HEK293T (cell line): ENCODE measurements around the gene CEP83.

ENCODE experiments used
- CTCF ChIA-PET: fragments of 350-600 bp; formaldehyde crosslinking; extraction: SDS; loops from one replicate; lab custom pipeline; 2021; ENCODE audit warnings: antibody characterized with exemption, inconsistent platforms; lab: Yijun Ruan, JAX
- POLR2A ChIA-PET: fragments of 350-600 bp; formaldehyde crosslinking; extraction: SDS; loops from one replicate; lab custom pipeline; 2020; ENCODE audit warnings: antibody characterized with exemption, inconsistent platforms; lab: Yijun Ruan, JAX
- DNase-seq: peaks from one replicate; pipeline ENCODE4 v3.0.0; 2012; ENCODE audit warnings: mixed read lengths; ENCODE audit errors: extremely low spot score
- ARNT ChIP-seq: fragments of 450-650 bp; IDR thresholded peaks from 2 replicates; pipeline ENCODE4 v1.6.1; 2017; ENCODE audit warnings: mild to moderate bottlenecking
- BHLHE40 ChIP-seq: fragments of 450-650 bp; IDR thresholded peaks from 2 replicates; pipeline ENCODE4 v1.6.1; 2016; ENCODE audit warnings: mild to moderate bottlenecking, moderate library complexity, borderline replicate concordance
- CTBP1 ChIP-seq: fragments of 450-650 bp; IDR thresholded peaks from 2 replicates; pipeline ENCODE4 v1.6.1; 2016; ENCODE audit warnings: borderline replicate concordance
- ELF4 ChIP-seq: fragments of 450-650 bp; IDR thresholded peaks from 2 replicates; pipeline ENCODE4 v1.6.1; 2017; ENCODE audit warnings: antibody characterized with exemption
- FOXK2 ChIP-seq: fragments of 450-650 bp; IDR thresholded peaks from 2 replicates; pipeline ENCODE4 v1.6.1; 2016; ENCODE audit warnings: mild to moderate bottlenecking
- FOXM1 ChIP-seq: fragments of 450-650 bp; IDR thresholded peaks from 2 replicates; pipeline ENCODE4 v1.6.1; 2017; ENCODE audit warnings: mild to moderate bottlenecking, borderline replicate concordance
- L3MBTL2 ChIP-seq: fragments of 450-650 bp; conservative IDR thresholded peaks from 2 replicates; pipeline ENCODE4 v1.6.1; 2016; ENCODE audit warnings: mild to moderate bottlenecking
- LEF1 ChIP-seq: fragments of 450-650 bp; IDR thresholded peaks from 2 replicates; pipeline ENCODE4 v1.6.1; 2017; ENCODE audit warnings: mild to moderate bottlenecking, borderline replicate concordance
- SP1 ChIP-seq: fragments of 450-650 bp; IDR thresholded peaks from 2 replicates; pipeline ENCODE4 v1.6.1; 2017
- SUZ12 ChIP-seq: fragments of 450-650 bp; IDR thresholded peaks from 2 replicates; pipeline ENCODE4 v1.6.1; 2016; ENCODE audit warnings: mild to moderate bottlenecking
- ZNF384 ChIP-seq: fragments of 450-650 bp; IDR thresholded peaks from 2 replicates; pipeline ENCODE4 v1.6.1; 2016
- TF ChIP-seq, protein P1 (sequence below): fragments of 450-650 bp; IDR thresholded peaks from 2 replicates; pipeline ENCODE4 v1.6.1; 2016

The CEP83 gene

DNA sequence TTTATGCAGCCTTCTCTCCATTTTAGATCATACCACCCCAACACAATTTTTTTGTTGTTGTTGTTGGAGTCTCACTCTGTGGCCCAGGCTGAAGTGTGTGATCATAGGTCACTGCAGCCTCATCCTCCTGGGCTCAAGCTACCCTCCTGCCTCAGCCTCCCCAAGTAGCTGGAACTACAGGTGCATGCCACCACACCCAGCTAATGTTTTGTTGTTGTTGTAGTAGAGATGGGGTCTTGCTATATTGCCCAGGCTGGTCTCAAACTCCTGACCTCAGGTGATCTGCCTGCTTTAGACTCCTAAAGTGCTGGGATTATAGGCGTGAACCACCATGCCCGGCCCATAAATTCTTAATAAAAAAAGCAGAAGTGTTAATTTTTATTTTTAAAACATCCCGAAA, 199.7 kb downstream of the CEP83 start:
- DNase-seq: no peak
- POLR2A ChIA-PET: no interaction called here
- TF ChIP-seq SP1: no peak
- TF ChIP-seq, protein P1, sequence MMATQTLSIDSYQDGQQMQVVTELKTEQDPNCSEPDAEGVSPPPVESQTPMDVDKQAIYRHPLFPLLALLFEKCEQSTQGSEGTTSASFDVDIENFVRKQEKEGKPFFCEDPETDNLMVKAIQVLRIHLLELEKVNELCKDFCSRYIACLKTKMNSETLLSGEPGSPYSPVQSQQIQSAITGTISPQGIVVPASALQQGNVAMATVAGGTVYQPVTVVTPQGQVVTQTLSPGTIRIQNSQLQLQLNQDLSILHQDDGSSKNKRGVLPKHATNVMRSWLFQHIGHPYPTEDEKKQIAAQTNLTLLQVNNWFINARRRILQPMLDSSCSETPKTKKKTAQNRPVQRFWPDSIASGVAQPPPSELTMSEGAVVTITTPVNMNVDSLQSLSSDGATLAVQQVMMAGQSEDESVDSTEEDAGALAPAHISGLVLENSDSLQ: no peak
- TF ChIP-seq CTBP1: no peak
- no peak for TF ChIP-seq FOXM1
- no peak for TF ChIP-seq BHLHE40
- TF ChIP-seq L3MBTL2: no peak
- no peak for TF ChIP-seq LEF1
- TF ChIP-seq ELF4: no peak
- TF ChIP-seq FOXK2: no peak
- TF ChIP-seq ZNF384: no peak
- TF ChIP-seq SUZ12: no peak
- TF ChIP-seq ARNT: no peak
- CTCF ChIA-PET: no interaction called here

DNA sequence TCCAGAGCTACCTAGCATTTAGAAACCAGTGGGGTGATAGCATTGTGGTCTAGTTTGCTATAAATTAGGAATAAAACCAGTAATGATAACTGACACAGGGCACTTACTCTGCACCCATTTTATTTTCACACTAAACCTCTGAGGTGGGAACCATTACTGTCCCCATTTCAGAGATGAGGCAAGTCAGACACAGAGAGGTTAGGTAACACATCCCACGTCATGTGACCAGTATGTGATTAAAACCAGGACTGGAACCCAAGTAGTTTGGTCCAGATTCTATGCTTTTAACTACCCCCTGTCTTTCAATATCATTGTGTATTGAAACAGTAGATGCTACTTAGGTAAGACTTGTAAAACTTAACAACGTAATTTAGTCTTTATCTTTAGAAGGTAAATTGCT, 201.1 kb downstream of the CEP83 start:
- no peak for TF ChIP-seq ELF4
- no peak for TF ChIP-seq BHLHE40
- TF ChIP-seq ARNT: no peak
- TF ChIP-seq FOXM1: no peak
- no peak for TF ChIP-seq SP1
- TF ChIP-seq ZNF384: no peak
- POLR2A ChIA-PET: no interaction called here
- CTCF ChIA-PET: interaction anchor here (1.0 kb wide), 1 partner anchor 124 kb away, joined by 3 read pairs; no protein-coding TSS in a partner anchor
- no peak for DNase-seq
